H1 (cell line): ENCODE results near the gene KDM8.

Source experiments
- BACH1 ChIP-seq: IDR thresholded peaks from 2 replicates; pipeline ENCODE4 v1.6.1; 2012; ENCODE audit warnings: low read length, improper control_type of control experiment
- EZH2 ChIP-seq: fragments of 200-600 bp; sonication (generic); IDR thresholded peaks from 2 replicates; pipeline ENCODE4 v1.7.1; 2012; ENCODE audit warnings: low read depth, mild to moderate bottlenecking, moderate library complexity, low read length, inconsistent platforms; ENCODE audit not compliant: severe bottlenecking
- POLR2A ChIP-seq, 2 experiments: IDR thresholded peaks; 1 replicate in 1 of 2; 2 replicates in 1 of 2; pipeline ENCODE4 v1.6.1; 2011; ENCODE audit warnings: low read depth in 2 of 2, low read length in 2 of 2, mild to moderate bottlenecking in 2 of 2; ENCODE audit errors: control extremely low read depth in 1 of 2
- POLR2AphosphoS5 ChIP-seq: IDR thresholded peaks from 2 replicates; pipeline ENCODE4 v1.6.1; 2011; ENCODE audit warnings: low read depth, low read length
- RBBP5 ChIP-seq: IDR thresholded peaks from 2 replicates; pipeline ENCODE4 v1.7.1; 2012; ENCODE audit warnings: low read depth, mild to moderate bottlenecking, inconsistent platforms, low read length, moderate library complexity, borderline replicate concordance
- TAF1 ChIP-seq: IDR thresholded peaks from 2 replicates; pipeline ENCODE4 v1.6.1; 2011; ENCODE audit warnings: mild to moderate bottlenecking, low read depth, low read length
- TF ChIP-seq, protein P1 (sequence below), 3 experiments: IDR thresholded peaks; 1 replicate in 2 of 3; 2 replicates in 1 of 3; pipeline versions ENCODE4 v1.5.1 to v1.6.1; 2011; ENCODE audit warnings: low read length in 3 of 3, mild to moderate bottlenecking in 3 of 3, inconsistent platforms in 2 of 3, low read depth in 1 of 3, moderate library complexity in 1 of 3; ENCODE audit not compliant: insufficient read depth in 1 of 3; ENCODE audit errors: control extremely low read depth in 1 of 3

- TF ChIP-seq EZH2 (no peak), POLR2A (IDR thresholded peaks at IDR 0.05; ENCODE audit: control extremely low read depth in 1 of 2, low read depth in 2 of 2, low read length in 2 of 2) (no peak), RBBP5 (no peak), BACH1 (no peak), TAF1 (no peak), POLR2AphosphoS5 (no peak)
- TF ChIP-seq, protein P1, sequence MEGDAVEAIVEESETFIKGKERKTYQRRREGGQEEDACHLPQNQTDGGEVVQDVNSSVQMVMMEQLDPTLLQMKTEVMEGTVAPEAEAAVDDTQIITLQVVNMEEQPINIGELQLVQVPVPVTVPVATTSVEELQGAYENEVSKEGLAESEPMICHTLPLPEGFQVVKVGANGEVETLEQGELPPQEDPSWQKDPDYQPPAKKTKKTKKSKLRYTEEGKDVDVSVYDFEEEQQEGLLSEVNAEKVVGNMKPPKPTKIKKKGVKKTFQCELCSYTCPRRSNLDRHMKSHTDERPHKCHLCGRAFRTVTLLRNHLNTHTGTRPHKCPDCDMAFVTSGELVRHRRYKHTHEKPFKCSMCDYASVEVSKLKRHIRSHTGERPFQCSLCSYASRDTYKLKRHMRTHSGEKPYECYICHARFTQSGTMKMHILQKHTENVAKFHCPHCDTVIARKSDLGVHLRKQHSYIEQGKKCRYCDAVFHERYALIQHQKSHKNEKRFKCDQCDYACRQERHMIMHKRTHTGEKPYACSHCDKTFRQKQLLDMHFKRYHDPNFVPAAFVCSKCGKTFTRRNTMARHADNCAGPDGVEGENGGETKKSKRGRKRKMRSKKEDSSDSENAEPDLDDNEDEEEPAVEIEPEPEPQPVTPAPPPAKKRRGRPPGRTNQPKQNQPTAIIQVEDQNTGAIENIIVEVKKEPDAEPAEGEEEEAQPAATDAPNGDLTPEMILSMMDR (IDR thresholded peaks at IDR 0.05; ENCODE audit: control extremely low read depth in 1 of 3, insufficient read depth in 1 of 3, low read depth in 1 of 3, low read length in 3 of 3): no peak
These were observed 7.7 kb downstream of the KDM8 start for GRCh38 chr16:27211026-27211425.
